Uterus (tissue), 4 donors: Measurements from ENCODE around the gene CEP131. TPM values are rescaled to one million over a fixed set of nuclear protein-coding genes. Genes with fewer than 3 reads are reported as not detected.

Experiments used
- DNase-seq, 2 donors: peaks; one replicate each; pipeline ENCODE4 v3.0.0-alpha.2; 2019 to 2020
- H3K27ac ChIP-seq, 2 donors: fragments of 200-600 bp; sonication (generic); 1 replicate in 1 of 2; 2 replicates in 1 of 2; pipeline ENCODE4 v1.5.1; 2016 to 2018
- H3K27me3 ChIP-seq, 2 donors: fragments of 200-600 bp; sonication (generic); one replicate each; pipeline ENCODE4 v1.5.1; 2018 to 2019; ENCODE audit warnings: control low read depth in 1 of 2
- H3K36me3 ChIP-seq, 2 donors: fragments of 200-600 bp; sonication (generic); one replicate each; pipeline ENCODE4 v1.5.1; 2019; ENCODE audit warnings: control low read depth in 1 of 2
- H3K4me1 ChIP-seq, 2 donors: fragments of 200-600 bp; sonication (generic); one replicate each; pipeline ENCODE4 v1.5.1; 2018 to 2019; ENCODE audit warnings: control low read depth in 1 of 2
- H3K4me3 ChIP-seq, 2 donors: fragments of 200-600 bp; sonication (generic); 1 replicate in 1 of 2; 2 replicates in 1 of 2; pipeline ENCODE4 v1.5.1; 2018 to 2019; ENCODE audit warnings: mild to moderate bottlenecking in 1 of 2
- H3K9me3 ChIP-seq, 2 donors: fragments of 200-600 bp; sonication (generic); one replicate each; pipeline ENCODE4 v1.5.1; 2019; ENCODE audit warnings: control low read depth in 1 of 2
- POLR2A ChIP-seq, 2 donors: fragments of 450-650 bp; IDR thresholded peaks; one replicate each; pipeline ENCODE4 v1.6.1; 2016; ENCODE audit warnings: antibody characterized with exemption in 2 of 2, mild to moderate bottlenecking in 1 of 2, moderate library complexity in 1 of 2
- intact Hi-C: fragments of 100-400 bp; cut with DNase I; formaldehyde crosslinking; loops from one replicate; pipeline ENCODE4 v1.15.1; 2023; ENCODE audit warnings: low total_unique reads
- total RNA-seq, 4 donors: library from RNA; depleted of rRNA in 3 of 4; stranded (reverse); fragments of >200 nt in 3 of 4; gene quantifications; one replicate each; pipeline versions ENCODE4 v1.1.0 to v1.2.4, GENCODE V29; 2014 to 2023
- TF ChIP-seq, protein P1 (sequence below), 4 experiments: fragments of 200-600 bp in 2 of 4; fragments of 450-650 bp in 2 of 4; sonication (generic) in 2 of 4; IDR thresholded peaks; one replicate each; pipeline ENCODE4 v1.5.1; 2016 to 2019; ENCODE audit warnings: antibody characterized with exemption in 4 of 4, mild to moderate bottlenecking in 2 of 4, moderate library complexity in 1 of 4
- donor health status: DM: yes; HTN: yes; CAD: no.

The CEP131 gene
- total RNA-seq, 4 donors from 2014 or later = 2.9 to 13.3 (median 10.0) TPM

DNA sequence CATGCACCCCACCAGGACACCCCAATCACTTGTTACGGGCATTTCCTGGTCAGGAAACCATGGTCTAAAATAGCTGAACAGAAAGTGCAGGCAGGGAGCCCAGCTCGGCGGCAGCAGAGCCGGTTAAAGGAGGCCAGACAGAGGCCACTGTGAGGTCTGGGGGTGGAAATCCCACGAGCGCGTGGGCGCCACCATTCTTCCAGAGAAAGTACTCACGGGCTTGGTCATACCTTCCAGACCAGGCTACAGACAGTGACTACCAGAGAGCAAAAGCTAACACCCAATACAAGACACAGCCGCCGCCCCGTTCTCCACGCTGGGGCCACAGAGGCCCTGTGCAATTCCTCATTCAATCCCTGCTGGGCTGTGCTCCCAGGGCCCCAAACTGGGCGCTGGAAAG is 11.9 kb downstream of the CEP131 start:
- no peaks in the 10 kb centered on the region for H3K4me1 ChIP-seq
- H3K36me3 ChIP-seq = no peaks in the 10 kb centered on the region
- TF ChIP-seq POLR2A (IDR thresholded peaks at IDR 0.05) = no peak
- TF ChIP-seq, protein P1, sequence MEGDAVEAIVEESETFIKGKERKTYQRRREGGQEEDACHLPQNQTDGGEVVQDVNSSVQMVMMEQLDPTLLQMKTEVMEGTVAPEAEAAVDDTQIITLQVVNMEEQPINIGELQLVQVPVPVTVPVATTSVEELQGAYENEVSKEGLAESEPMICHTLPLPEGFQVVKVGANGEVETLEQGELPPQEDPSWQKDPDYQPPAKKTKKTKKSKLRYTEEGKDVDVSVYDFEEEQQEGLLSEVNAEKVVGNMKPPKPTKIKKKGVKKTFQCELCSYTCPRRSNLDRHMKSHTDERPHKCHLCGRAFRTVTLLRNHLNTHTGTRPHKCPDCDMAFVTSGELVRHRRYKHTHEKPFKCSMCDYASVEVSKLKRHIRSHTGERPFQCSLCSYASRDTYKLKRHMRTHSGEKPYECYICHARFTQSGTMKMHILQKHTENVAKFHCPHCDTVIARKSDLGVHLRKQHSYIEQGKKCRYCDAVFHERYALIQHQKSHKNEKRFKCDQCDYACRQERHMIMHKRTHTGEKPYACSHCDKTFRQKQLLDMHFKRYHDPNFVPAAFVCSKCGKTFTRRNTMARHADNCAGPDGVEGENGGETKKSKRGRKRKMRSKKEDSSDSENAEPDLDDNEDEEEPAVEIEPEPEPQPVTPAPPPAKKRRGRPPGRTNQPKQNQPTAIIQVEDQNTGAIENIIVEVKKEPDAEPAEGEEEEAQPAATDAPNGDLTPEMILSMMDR (IDR thresholded peaks at IDR 0.05) = no peak
- DNase-seq = no peak
- no peak overlapping the region for H3K4me3 ChIP-seq
- no peaks in the 10 kb centered on the region for H3K9me3 ChIP-seq
- no peak overlapping the region for H3K27ac ChIP-seq
- intact Hi-C loops = no loop called here
- no peaks in the 10 kb centered on the region for H3K27me3 ChIP-seq

DNA sequence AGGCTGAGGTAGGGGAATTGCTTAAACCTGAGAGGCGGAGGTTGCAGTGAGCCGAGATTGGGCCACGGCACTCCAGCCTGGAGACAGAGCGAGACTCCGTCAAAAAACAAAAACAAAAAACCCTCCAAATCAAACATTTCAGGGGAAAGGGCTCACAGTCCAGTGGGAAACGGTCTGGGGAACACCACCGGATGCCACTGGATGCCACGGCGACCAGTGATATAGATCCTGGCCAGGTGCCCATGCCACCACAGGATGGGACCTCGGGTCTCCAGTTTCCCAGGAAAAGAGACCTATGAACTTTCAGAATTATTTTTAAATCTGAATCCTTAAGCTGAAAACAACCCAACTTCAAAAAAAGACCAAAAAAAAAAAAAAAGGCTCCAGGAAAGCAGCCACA is 12.3 kb downstream of the CEP131 start:
- TF ChIP-seq, protein P1 (IDR thresholded peaks at IDR 0.05) = no peak
- TF ChIP-seq POLR2A (IDR thresholded peaks at IDR 0.05) = no peak
- no peak overlapping the region for H3K4me3 ChIP-seq
- H3K9me3 ChIP-seq = no peaks in the 10 kb centered on the region
- H3K27me3 ChIP-seq = no peaks in the 10 kb centered on the region
- H3K4me1 ChIP-seq = no peaks in the 10 kb centered on the region
- no peak for DNase-seq
- no peaks in the 10 kb centered on the region for H3K36me3 ChIP-seq
- no peak overlapping the region for H3K27ac ChIP-seq
- intact Hi-C loops = no loop called here

DNA sequence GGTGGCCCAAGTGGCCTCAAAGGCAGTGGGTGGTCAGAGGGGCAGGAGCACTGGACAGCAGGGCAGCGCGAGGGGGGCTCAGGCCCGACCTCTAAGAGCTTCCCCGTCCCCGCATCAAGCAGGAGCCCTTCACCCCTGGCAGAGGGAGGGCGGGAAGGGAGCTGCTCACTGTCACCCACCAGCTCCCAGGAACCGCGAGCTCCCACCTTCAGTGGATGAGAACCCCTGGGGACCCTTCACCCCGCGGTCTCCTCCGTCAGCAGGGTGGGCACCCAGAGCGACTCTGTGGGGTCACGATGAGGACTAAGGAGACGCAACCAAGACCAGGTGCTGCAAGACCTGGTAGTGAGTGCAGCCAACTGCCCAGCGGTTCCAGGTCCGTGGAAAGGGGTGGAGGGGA is 13.6 kb downstream of the CEP131 start:
- no peak for DNase-seq
- TF ChIP-seq POLR2A (IDR thresholded peaks at IDR 0.05) = no peak
- TF ChIP-seq, protein P1 (IDR thresholded peaks at IDR 0.05) = no peak
- H3K4me1 ChIP-seq = no peaks in the 10 kb centered on the region
- intact Hi-C loops = no loop called here
- no peaks in the 10 kb centered on the region for H3K27me3 ChIP-seq
- H3K36me3 ChIP-seq = no peaks in the 10 kb centered on the region
- no peak overlapping the region for H3K4me3 ChIP-seq
- no peaks in the 10 kb centered on the region for H3K9me3 ChIP-seq
- no peak overlapping the region for H3K27ac ChIP-seq

DNA sequence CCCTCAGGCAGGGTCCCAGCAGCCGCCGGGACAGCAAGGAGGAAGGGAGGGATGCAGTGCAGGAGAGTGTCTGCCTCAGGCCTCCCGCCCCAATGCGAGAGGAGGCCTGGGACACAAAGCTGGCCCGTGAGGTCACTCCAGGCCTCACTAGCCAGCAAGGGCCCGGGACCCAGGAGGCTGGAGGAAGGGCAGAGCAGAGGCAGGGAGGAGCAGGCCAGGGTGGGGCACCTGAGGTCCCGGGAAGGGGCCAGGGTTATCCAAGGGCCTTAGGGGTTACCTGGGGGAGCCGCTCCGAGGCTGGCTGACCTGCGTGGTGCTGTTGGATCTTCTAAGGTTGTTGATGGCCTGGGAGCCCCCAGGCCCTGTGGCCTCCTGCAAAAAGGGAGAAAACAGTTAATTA is 14.1 kb downstream of the CEP131 start:
- TF ChIP-seq, protein P1 (IDR thresholded peaks at IDR 0.05) = no peak
- TF ChIP-seq POLR2A (IDR thresholded peaks at IDR 0.05) = no peak
- DNase-seq = no peak
- Histone ChIP-seq H3K9me3 (no peaks in the 10 kb centered on the region), H3K36me3 (no peaks in the 10 kb centered on the region), H3K4me3 (no peak overlapping the region), H3K4me1 (no peaks in the 10 kb centered on the region), H3K27me3 (no peaks in the 10 kb centered on the region), H3K27ac (no peak overlapping the region)
- intact Hi-C loops = no loop called here

DNA sequence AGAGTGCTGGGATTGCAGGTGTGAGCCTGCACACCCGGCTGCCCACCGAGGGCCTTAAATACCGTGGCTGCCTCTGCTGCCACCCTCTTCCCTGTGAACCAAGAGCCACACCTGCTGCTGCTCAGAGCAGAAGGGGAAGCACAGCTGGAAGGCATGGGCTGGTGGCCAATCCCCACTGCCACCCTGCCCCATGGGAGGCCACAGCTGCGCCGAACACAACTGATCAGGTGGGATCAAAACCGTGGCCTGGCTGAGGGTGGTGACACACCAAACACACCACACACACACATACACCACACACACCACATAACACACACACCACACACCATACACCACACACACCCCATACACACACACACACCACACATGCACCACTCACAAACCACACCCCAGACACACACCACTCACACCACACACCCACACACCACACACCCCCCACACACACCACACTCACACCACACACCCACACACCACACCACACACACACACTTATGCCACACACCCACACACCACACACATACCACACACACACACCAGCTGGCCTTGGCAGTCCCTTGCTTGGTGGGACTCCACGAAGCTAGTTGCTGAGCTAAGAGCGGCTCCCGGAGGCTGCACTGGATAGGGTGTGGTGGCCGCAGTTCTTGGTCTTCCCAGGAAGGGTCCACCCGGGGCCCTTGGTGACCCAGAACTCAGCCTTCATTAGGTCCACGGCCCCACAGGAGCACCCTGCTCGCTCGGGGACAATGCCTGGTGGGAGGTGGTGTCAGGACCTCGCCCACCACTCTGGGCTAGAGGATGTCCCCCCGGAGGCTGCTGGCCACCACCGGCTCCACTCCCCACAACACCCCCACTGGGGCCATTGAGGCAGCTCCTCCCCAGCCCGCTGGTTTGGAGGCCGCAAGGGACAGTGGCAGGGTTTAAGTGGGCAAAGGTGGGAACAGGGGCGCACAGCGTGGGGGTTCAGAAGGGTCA is 14.9 kb downstream of the CEP131 start:
- intact Hi-C loops = no loop called here
- Histone ChIP-seq H3K4me1 (no peaks in the 10 kb centered on the region), H3K27me3 (no peaks in the 10 kb centered on the region), H3K27ac (no peak overlapping the region), H3K36me3 (no peaks in the 10 kb centered on the region), H3K4me3 (no peak overlapping the region), H3K9me3 (no peaks in the 10 kb centered on the region)
- no peak for TF ChIP-seq POLR2A (IDR thresholded peaks at IDR 0.05)
- TF ChIP-seq, protein P1 (IDR thresholded peaks at IDR 0.05) = no peak
- DNase-seq = no peak
